GM12874 (cell line): Measurements from ENCODE around the gene RFESD.

ENCODE experiments used
- CTCF ChIP-seq: IDR thresholded peaks from 2 replicates; pipeline ENCODE4 v1.5.1; 2011; ENCODE audit warnings: low read depth, mild to moderate bottlenecking, control low read depth, low read length, moderate library complexity; ENCODE audit not compliant: insufficient read depth

The RFESD gene

GRCh38 chr5:95682891-95683290, 36.3 kb downstream of the RFESD start, which contains the start of gene SPATA9:
SPATA9 (minus strand) TSS chr5:95682991; CDS start chr5:95682854, 137 bp downstream.
- no peak for TF ChIP-seq CTCF

DNA sequence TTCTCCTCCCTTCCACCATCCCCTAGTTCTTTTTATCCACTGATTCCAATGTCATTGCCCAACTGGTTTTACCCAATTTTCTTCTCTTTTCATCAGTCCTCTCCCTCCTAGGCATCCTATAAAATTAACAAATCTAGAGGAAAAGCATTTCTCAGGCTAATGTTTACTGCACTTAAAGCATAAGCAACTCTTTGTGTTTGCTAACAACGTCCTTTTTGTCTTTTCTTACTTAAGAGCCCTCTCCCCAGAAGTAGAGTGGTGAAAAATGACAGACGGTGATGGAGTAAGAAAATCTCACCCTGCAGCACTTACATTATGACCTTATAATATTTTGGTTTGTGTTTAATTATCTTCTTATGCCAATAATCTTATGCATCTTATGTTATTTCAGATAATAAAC, 37.8 kb downstream of the RFESD start:
- no peak for TF ChIP-seq CTCF

DNA sequence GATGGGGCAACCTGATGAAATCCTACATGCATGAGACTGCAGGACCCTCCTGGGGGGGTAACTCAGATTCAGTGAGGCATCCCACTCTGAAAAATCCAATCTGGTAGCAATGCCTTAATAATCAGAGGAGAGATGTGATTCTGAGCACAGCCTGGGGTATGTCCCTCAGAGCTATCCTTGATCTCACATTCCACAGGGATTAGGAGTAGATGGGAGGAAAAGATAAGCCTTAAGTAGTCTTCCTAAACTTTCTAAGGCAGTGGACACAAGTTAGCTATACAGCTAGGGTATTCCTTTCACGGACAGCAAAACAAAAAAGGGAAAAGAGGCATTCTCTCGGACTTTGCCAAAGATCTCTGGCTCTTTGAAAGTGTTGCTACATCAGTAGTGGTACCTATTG, 40.1 kb downstream of the RFESD start:
- TF ChIP-seq CTCF, result no peak

- TF ChIP-seq CTCF, result no peak
These were observed 43.1 kb downstream of the RFESD start for GRCh38 chr5:95689680-95690079.

DNA sequence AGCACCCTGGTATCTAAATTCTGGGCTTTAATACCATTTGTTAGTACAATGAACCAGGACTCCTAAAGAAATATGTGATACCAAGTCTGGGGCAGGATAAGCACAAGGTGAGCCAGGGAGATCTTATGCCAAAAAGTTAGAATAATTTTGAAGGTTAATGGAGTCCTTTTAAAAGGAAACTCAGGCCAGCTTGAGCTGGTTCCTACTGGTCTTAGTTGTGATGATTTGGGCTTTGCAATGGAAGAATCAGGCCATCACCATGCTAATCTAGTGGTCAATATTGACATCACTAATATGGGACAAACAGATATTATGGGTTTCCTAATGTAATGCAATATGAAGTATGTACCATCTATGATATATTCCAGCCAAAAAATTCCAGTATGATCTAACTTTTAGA, 43.8 kb downstream of the RFESD start:
- no peak for TF ChIP-seq CTCF

DNA sequence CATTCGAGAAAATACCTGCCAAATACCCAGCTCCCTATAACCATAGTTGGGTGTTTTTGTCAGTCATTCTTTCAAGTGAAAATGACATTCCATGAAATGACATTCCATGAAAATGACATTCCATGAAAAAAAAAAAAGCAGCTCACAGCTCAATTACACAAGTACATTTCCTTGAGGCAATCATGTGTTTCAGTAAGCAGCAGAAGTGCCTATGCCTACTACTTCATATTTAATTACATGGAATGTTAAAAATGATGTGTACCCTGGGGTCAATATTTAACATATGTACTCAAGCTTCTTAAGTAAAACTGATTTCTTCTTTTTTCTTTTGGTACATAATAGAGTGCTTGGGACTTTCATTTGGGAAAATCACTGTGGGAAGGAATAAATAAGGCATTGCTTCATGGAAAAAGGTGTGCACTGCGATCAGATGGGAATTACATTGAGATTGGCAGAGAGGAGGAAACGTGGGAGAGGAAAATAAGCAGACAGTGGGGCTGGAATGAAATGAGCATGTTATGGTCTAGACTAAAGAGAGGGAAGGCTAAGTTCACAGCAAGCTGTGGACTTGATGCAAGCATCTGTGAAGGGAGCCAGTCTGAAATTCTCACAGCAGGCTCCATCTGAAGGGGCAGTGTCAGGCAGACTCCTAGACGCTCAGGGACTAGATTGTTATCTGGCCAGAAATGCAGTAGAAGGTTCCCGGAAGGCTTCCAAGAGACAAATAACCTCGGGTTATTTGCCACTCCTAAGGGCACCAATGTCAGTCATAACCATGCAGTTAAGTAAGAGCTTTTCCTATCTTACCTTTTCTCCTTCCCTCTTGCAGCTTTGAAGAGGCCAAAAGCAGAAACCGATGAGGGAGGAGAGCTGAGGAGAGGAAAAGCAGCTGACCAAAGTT, 51.5 kb downstream of the RFESD start:
- TF ChIP-seq CTCF, result no peak

DNA sequence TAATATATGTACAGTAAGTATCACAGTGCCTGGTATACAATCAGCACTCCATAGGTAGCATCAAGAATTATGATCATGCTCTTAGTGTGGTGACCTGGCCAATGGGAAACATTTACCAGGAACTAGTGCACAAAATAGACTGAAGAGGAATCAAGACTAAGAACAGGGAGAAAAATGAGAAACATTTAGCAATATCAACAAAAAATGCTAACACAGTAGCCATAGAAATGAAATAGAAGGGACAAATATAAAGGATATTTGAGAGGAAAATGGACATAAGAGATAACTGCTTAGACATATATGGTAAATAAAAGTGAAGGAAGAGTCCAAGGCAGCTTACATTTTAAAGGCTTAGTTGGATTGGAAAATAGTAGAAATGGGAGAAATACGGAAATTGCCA, 52.8 kb downstream of the RFESD start:
- TF ChIP-seq CTCF, result no peak
